GM10248 (cell line): ENCODE data around the gene VWCE.
"Not testable (repeated sequence)": the region's sequence is repeated elsewhere in the genome, so short reads cannot be mapped to it uniquely, and the experiment has no call there.

Experiments used
- CTCF ChIA-PET: fragments of 300-600 bp; sonication (Branson Sonifier 250); formaldehyde crosslinking; extraction: SDS; loops from one replicate; lab custom pipeline; 2021; ENCODE audit warnings: antibody characterized with exemption; lab: Yijun Ruan, JAX
- POLR2A ChIA-PET: fragments of 350-650 bp; sonication (Branson Sonifier 250); formaldehyde crosslinking; extraction: SDS; loops from one replicate; lab custom pipeline; 2020; ENCODE audit warnings: antibody characterized with exemption; lab: Yijun Ruan, JAX
- DNase-seq: peaks from one replicate; pipeline ENCODE4 v3.0.0; 2012; ENCODE audit errors: extremely low spot score
- CTCF ChIP-seq: IDR thresholded peaks from 2 replicates; pipeline ENCODE4 v1.5.1; 2012; ENCODE audit warnings: mild to moderate bottlenecking, low read depth; ENCODE audit errors: extremely low read depth, missing control alignments, control extremely low read depth

VWCE gene

DNA sequence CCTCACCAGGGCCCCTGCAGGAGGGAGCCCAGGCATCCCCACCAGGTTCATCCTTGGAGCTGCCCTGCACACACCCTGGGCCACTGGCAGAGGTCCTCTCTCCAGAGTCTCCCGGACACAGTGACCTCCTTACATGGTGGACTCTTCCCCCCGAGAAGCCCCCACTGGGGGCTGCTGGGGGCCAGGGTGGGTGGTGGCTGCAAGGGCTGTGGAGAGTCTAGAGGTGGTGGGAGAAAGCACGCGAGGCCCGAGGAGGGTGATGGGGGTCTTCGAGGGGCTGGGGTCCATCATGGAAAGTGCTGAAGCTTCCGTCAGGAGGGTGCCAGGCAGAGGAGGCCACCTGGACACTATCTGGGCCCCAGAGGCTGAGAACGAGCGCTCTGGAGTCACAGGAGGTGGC, 36.6 kb downstream of the VWCE start:
- POLR2A ChIA-PET: no interaction called here

DNA sequence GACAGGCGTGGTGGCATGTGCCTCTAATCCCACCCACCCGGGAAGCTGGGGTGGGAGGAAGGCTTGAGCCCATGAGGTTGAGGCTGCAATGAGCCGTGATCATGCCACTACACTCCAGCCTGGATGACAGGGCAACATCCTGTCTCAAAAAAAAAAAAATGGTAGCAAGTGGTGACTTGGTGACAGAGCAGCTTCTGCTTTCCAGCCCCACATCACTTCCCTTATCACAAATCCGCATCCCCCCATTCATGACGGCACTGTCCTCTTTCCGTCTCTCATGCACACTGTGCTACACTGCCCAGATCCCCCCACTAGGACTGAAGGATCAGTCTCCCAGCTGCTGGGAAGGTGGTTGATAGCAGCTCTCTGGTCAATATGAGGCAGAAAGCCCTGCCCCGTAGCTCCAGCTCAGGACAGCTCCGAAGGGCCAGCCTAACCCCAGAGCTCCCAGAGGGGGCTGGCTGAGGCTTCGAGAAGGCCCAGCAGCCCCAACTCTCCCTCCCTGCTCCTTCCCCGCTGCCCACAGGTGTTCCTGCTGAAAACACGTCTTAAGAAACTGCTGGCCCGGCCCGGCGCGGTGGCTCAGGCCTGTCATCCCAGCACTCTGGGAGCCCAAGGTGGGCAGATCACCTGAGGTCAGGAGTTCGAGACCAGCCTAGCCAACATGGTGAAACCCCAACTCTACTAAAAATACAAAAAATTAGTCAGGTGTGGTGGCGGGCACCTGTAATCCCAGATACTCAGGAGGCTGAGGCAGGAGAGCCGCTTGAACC, 38.2 kb downstream of the VWCE start:
- no peak for TF ChIP-seq CTCF
- CTCF ChIA-PET: interaction anchor here (1.1 to 8.2 kb wide), 2 partner anchors 38 to 128 kb away, joined by 7 to 80 read pairs; partner anchors contain the start of gene VWCE
- DNase-seq: no peak
- POLR2A ChIA-PET: no interaction called here

More for the DNA sequence above, 36.6 kb downstream of the VWCE start:
- CTCF ChIA-PET: interaction anchor here (0.8 to 1.2 kb wide), 4 partner anchors 11 to 135 kb away, joined by 3 to 5 read pairs (median 4); no protein-coding TSS in a partner anchor
- TF ChIP-seq CTCF: no peak
- no peak for DNase-seq

DNA sequence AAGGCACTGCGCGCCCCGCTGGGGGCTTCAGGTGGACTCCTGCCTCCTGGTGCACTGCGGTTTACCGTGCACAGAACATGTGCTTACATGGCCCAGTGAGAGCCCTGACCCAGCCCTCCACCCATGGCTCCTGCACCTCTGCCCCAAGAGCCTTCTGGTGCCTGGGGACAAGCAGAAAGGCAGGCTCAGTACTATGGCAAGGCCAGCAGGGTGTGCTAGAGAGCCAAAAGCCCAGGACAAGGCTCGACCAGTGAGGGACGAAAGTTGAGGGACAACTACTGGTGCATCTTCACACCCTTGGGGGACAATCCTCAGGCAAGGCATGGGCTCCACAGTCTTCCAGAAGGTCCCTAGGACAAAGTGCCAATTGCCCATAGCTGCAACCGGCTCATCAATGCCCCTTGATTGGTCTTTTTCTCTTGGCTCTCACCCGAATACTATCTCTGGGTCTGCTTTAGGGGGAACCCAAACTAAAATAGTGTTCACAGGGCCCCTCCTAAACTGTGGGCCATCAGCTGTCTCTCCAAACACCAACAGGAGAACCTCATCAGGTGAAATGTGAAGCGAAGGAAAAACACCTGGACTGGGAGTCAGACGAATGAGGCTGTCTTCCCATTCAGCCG, 40.6 kb downstream of the VWCE start:
- peak; percentile 98 for TF ChIP-seq CTCF
- DNase-seq: peak; percentile 91
- POLR2A ChIA-PET: no interaction called here
- CTCF ChIA-PET: interaction anchor here (0.6 to 8.2 kb wide), 24 partner anchors 10 to 478 kb away, joined by 3 to 80 read pairs (median 4); partner anchors contain the start of genes TMEM216 and VWCE

- CTCF ChIA-PET: interaction anchor here (1.3 to 8.2 kb wide), 8 partner anchors 12 to 386 kb away, joined by 4 to 80 read pairs (median 7); partner anchors contain the start of gene VWCE
- POLR2A ChIA-PET, DNase-seq: not testable (repeated sequence)
Measured at GRCh38 chr11:61252332-61252731, 42.8 kb downstream of the VWCE start.

DNA sequence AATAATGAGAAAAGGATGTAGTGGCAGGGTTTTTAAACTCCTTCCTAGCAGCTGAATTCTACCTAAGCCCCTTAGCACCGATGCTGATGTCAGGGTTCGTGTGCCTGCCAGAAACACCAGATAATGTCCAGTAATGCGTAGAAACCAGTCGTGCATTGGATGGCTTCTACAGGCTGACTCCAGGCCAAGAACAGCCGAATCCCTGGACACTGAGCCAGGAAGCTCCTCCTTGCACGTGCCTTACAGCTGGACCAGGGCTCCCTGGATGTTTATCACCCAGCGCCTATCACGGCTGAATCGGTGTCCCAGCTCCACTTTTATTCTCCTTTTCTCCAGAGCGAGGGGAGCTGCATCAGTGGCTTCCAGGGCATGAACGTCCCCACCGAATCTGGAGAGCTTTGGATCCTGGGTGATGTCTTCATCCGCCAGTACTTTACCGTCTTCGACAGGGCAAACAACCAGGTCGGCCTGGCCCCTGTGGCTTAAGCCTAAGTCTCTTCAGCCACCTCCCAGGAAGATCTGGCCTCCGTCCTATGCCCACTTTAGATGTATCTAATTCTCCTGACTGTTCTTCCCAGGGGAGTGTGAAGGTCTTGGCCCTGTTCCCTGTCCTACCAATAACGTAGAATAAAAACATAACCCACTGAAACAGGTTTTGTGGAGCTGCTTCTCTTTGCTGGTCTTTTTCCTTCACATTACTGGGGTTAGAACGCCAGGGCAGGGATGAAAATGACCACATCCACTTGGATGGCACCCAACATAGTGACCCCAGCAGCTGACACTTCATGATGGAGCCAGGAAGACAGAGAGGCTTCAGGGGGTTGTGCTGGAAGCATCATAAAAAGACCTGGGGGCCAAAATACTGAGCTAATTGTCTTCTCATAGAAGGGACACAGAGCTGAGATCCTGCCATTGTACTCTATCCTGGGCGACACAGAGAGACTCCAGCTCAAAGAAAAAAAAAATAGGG, 44.0 kb downstream of the VWCE start:
- ChIA-PET CTCF (interaction anchor here (1.8 to 8.2 kb wide), 5 partner anchors 14 to 387 kb away, joined by 4 to 80 read pairs (median 9); partner anchors contain the start of gene VWCE), POLR2A (interaction anchor here (0.7 kb wide), 1 partner anchor 278 kb away, joined by 5 read pairs; no protein-coding TSS in a partner anchor)
- not testable (repeated sequence) for DNase-seq

- POLR2A ChIA-PET, DNase-seq, CTCF ChIA-PET: not testable (repeated sequence)
Measured at GRCh38 chr11:61249201-61249600, 45.9 kb downstream of the VWCE start.

- DNase-seq, CTCF ChIA-PET, POLR2A ChIA-PET: not testable (repeated sequence)
Measured at GRCh38 chr11:61248071-61248470, 47.0 kb downstream of the VWCE start.

DNA sequence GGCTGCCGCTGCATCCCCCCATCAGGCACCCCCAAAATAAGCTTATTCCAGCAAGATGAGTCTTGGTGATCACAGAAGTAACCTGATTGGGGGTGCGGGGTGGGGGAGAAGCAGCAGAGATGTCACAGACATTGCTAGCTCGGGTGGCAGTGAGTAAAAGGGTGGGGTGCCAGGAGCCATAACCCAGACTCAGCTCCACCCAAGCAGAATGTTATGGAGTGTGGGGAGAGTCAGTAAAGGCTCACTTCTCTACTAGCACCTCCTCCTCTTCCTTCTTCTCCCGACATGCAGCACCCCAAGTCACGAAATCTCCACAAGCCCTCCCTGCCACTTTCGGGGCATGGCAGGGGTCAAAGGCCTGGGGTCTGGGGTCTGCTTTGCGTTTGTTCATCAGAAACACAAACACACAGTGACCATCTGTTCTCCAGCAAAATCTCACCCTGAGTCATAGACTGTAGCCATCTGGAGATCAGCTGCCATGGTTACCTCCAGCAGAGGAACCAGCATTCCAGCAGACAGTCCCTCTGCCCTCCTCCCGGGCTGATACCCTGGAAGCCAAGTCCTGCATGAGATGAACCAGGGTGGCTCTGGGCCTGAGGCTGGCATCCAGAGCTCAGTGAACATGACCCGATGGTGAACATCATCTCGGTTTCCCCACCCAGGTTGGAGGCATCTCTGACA, 49.7 kb downstream of the VWCE start:
- DNase-seq, CTCF ChIA-PET, POLR2A ChIA-PET: not testable (repeated sequence)

GRCh38 chr11:61241526-61241925, 53.6 kb downstream of the VWCE start:
- POLR2A ChIA-PET, CTCF ChIA-PET, DNase-seq: not testable (repeated sequence)

DNA sequence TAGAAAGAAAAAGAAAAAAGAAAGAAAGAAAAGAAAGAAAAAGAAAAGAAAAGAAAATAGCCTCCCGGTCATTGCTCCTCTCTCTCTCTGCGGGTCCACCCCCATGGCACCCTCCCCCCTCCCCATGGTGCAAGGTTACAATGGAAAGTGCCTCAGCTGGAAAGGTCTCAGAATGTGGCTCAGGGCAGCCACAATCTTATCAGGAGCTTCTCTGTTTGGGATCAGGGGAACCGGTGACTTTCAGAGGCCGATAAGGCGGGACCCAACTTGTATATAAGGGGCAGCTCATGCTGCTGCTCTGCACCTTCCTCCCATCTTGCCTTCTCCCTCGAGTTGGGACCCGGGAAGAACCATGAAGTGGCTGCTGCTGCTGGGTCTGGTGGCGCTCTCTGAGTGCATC, 54.2 kb downstream of the VWCE start, which contains the start of gene PGA5:
Gene PGA5 (plus strand): TSS at position 301 of the 400 bp plus-strand sequence. CDS start 52 bp downstream, at position 353.
- POLR2A ChIA-PET, CTCF ChIA-PET, DNase-seq: not testable (repeated sequence)

DNA sequence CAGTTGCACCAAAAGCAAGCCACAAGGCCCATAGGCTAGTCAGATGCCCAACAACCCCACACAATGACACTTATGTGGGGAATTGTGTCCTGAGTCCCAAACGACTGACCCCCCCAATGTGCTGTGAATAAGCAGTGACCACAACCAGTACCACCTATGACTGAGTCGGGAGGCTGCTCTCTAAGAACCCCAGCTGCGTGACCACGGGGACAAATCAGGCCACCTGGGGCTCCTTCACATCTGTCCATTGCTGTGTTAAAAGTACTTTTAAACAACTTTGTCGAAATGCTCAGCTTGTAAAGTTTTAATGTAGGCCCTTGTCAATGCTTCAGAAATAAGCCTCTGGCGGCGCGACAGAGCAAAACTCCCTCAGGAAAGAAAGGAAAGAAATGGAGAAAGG, 54.8 kb downstream of the VWCE start:
- CTCF ChIA-PET, DNase-seq, POLR2A ChIA-PET: not testable (repeated sequence)

GRCh38 chr11:61237130-61237529, 58.0 kb downstream of the VWCE start:
- DNase-seq, POLR2A ChIA-PET, CTCF ChIA-PET: not testable (repeated sequence)
